ENCODE measurements around the gene SLC4A8.

Gene SLC4A8
- 8.3 reads per million, percentile 28 among the genes with 10 or more reads in this experiment for total RNA-seq

GRCh38 chr12:51424662-51425539 lies at the start of gene SLC4A8:
Gene SLC4A8, plus strand, starts transcription at chr12:51424831. Its CDS starts 157 bp downstream, at chr12:51424988.
- DNase-seq: peak; percentile 58

GRCh38 chr12:51374856-51375255 lies 49.8 kb upstream of the SLC4A8 start:
- DNase-seq: no peak

GRCh38 chr12:51377099-51377984 lies 47.3 kb upstream of the SLC4A8 start:
- no peak for DNase-seq

GRCh38 chr12:51378749-51379148 lies 45.9 kb upstream of the SLC4A8 start:
- DNase-seq: no peak

- no peak for DNase-seq
Measured at GRCh38 chr12:51379571-51379970, 45.1 kb upstream of the SLC4A8 start.

- DNase-seq: no peak
Measured at GRCh38 chr12:51381226-51382079, 43.2 kb upstream of the SLC4A8 start.

GRCh38 chr12:51382173-51382572 lies 42.5 kb upstream of the SLC4A8 start:
- no peak for DNase-seq

GRCh38 chr12:51383269-51383905 lies 41.2 kb upstream of the SLC4A8 start:
- no peak for DNase-seq

GRCh38 chr12:51386351-51386750 lies 38.3 kb upstream of the SLC4A8 start:
- no peak for DNase-seq

- DNase-seq: no peak
Measured at GRCh38 chr12:51388069-51388799, 36.4 kb upstream of the SLC4A8 start.

- no peak for DNase-seq
Measured at GRCh38 chr12:51388846-51389245, 35.8 kb upstream of the SLC4A8 start.

GRCh38 chr12:51389302-51389999 lies 35.2 kb upstream of the SLC4A8 start:
- peak; percentile 9 for DNase-seq

GRCh38 chr12:51390457-51390856 lies 34.2 kb upstream of the SLC4A8 start:
- no peak for DNase-seq

- no peak for DNase-seq
Measured at GRCh38 chr12:51390891-51391282, 33.7 kb upstream of the SLC4A8 start.

GRCh38 chr12:51391283-51392123 lies 33.1 kb upstream of the SLC4A8 start, which contains the start of gene GALNT6:
Gene GALNT6, minus strand, starts transcription at chr12:51391406. Its CDS starts 11,625 bp downstream, at chr12:51379781.
- DNase-seq: peak; percentile 63

- DNase-seq: no peak
Measured at GRCh38 chr12:51392556-51393237, 31.9 kb upstream of the SLC4A8 start.

GRCh38 chr12:51393676-51394545 lies 30.7 kb upstream of the SLC4A8 start:
- DNase-seq: peak; percentile 51
